ENCODE results near the gene SUSD4.

GRCh38 chr1:223225061-223225460 is 138.9 kb downstream of the SUSD4 start:
- no peak for TF ChIP-seq POLR2A (IDR thresholded peaks at IDR 0.05)
- no peak for TF ChIP-seq CTCF (IDR thresholded peaks at IDR 0.05)

All from right lobe of liver (tissue), 4 donors.